Testis (tissue), 2 donors: ENCODE results near the gene MYL11.

Source experiments
- CTCF ChIP-seq, 3 experiments: fragments of 450-650 bp in 2 of 3; fragments of 200-600 bp in 1 of 3; sonication (generic) in 1 of 3; IDR thresholded peaks; one replicate each; pipeline ENCODE4 v1.5.1; 2016 to 2019; ENCODE audit warnings: antibody characterized with exemption in 3 of 3, mild to moderate bottlenecking in 2 of 3, moderate library complexity in 1 of 3
- POLR2A ChIP-seq: fragments of 450-650 bp; IDR thresholded peaks from one replicate; pipeline ENCODE4 v1.6.1; 2017; ENCODE audit warnings: antibody characterized with exemption, mild to moderate bottlenecking, moderate library complexity

- TF ChIP-seq POLR2A (no peak), CTCF (IDR thresholded peaks at IDR 0.05) (no peak)
These were observed 23.4 kb downstream of the MYL11 start for GRCh38 chr16:30397776-30398660.
